Mesenchymal stem cell (in vitro differentiated cells and primary cell): ENCODE measurements around the gene CCN6.
A peak's percentile ranks its signal among the peaks of the same experiment; 100 is the strongest.

Experiments
- DNase-seq: peaks from one replicate; pipeline ENCODE4 v3.0.0-alpha.2; 2013
- H2AFZ ChIP-seq: one replicate; pipeline ENCODE4 v1.6.1; 2013; ENCODE audit warnings: low read depth, mild to moderate bottlenecking, control low read depth, inconsistent platforms, low read length, moderate library complexity
- H2AK5ac ChIP-seq: 2 replicates; pipeline ENCODE4 v1.6.1; 2013; ENCODE audit warnings: low read length, moderate library complexity, mild to moderate bottlenecking, inconsistent platforms; ENCODE audit not compliant: severe bottlenecking
- H2BK120ac ChIP-seq: one replicate; pipeline ENCODE4 v1.6.1; 2013; ENCODE audit warnings: low read depth, mild to moderate bottlenecking, inconsistent platforms, low read length, moderate library complexity
- H2BK12ac ChIP-seq, 2 experiments: one replicate each; pipeline ENCODE4 v1.6.1; 2013; ENCODE audit warnings: inconsistent platforms in 2 of 2, low read length in 2 of 2, mild to moderate bottlenecking in 2 of 2, moderate library complexity in 2 of 2, control low read depth in 1 of 2
- H2BK15ac ChIP-seq: one replicate; pipeline ENCODE4 v1.6.1; 2013; ENCODE audit warnings: mild to moderate bottlenecking, low read depth, inconsistent platforms; ENCODE audit not compliant: poor library complexity, severe bottlenecking
- H2BK5ac ChIP-seq: 2 replicates; pipeline ENCODE4 v1.6.1; 2013; ENCODE audit warnings: low read depth, mild to moderate bottlenecking, low read length, control low read depth, inconsistent platforms; ENCODE audit not compliant: poor library complexity, severe bottlenecking
- H3K14ac ChIP-seq, 2 experiments: one replicate each; pipeline ENCODE4 v1.6.1; 2013; ENCODE audit warnings: inconsistent platforms in 2 of 2, low read length in 2 of 2, control low read depth in 1 of 2, mild to moderate bottlenecking in 1 of 2, moderate library complexity in 1 of 2
- H3K18ac ChIP-seq, 2 experiments: one replicate each; pipeline ENCODE4 v1.6.1; 2013; ENCODE audit warnings: inconsistent platforms in 2 of 2, low read length in 2 of 2, control low read depth in 1 of 2, low read depth in 1 of 2, mild to moderate bottlenecking in 1 of 2
- H3K23ac ChIP-seq, 2 experiments: one replicate each; pipeline ENCODE4 v1.6.1; 2013; ENCODE audit warnings: inconsistent platforms in 2 of 2, low read length in 2 of 2, mild to moderate bottlenecking in 2 of 2, moderate library complexity in 2 of 2, control low read depth in 1 of 2
- H3K27ac ChIP-seq: 2 replicates; pipeline ENCODE4 v1.5.1; 2013; ENCODE audit warnings: mild to moderate bottlenecking, moderate library complexity, low read length, control low read depth, inconsistent platforms; ENCODE audit not compliant: poor library complexity, severe bottlenecking
- H3K27me3 ChIP-seq, 2 experiments: 2 replicates each; pipeline versions ENCODE4 v1.6.1 to v1.7.0; 2013; ENCODE audit warnings: low read length in 2 of 2, mild to moderate bottlenecking in 2 of 2, moderate library complexity in 2 of 2, control low read depth in 1 of 2, inconsistent platforms in 1 of 2; ENCODE audit not compliant: control insufficient read depth in 1 of 2, insufficient read depth in 1 of 2
- H3K36me3 ChIP-seq, 2 experiments: 2 replicates each; pipeline versions ENCODE4 v1.6.1 to v1.7.0; 2013; ENCODE audit warnings: low read length in 2 of 2, control low read depth in 1 of 2, inconsistent platforms in 1 of 2, low read depth in 1 of 2, mild to moderate bottlenecking in 1 of 2; ENCODE audit not compliant: insufficient read depth in 2 of 2, control insufficient read depth in 1 of 2
- H3K4ac ChIP-seq, 2 experiments: one replicate each; pipeline ENCODE4 v1.6.1; 2013; ENCODE audit warnings: inconsistent platforms in 2 of 2, low read length in 2 of 2, mild to moderate bottlenecking in 2 of 2, moderate library complexity in 2 of 2, control low read depth in 1 of 2, low read depth in 1 of 2
- H3K4me1 ChIP-seq: 2 replicates; pipeline ENCODE4 v1.6.1; 2013; ENCODE audit warnings: low read depth, low read length, control low read depth; ENCODE audit not compliant: control insufficient read depth, insufficient read depth
- H3K4me2 ChIP-seq: 2 replicates; pipeline ENCODE4 v1.6.1; 2013; ENCODE audit warnings: low read length, mild to moderate bottlenecking, inconsistent platforms; ENCODE audit not compliant: poor library complexity, severe bottlenecking
- H3K4me3 ChIP-seq, 2 experiments: 2 replicates each; pipeline versions ENCODE4 v1.5.1 to v1.7.0; 2013; ENCODE audit warnings: low read length in 2 of 2, mild to moderate bottlenecking in 2 of 2, control low read depth in 1 of 2, low read depth in 1 of 2; ENCODE audit not compliant: insufficient read depth in 1 of 2
- H3K79me1 ChIP-seq: replicated peaks from 2 replicates; pipeline ENCODE4 v1.6.1; 2013; ENCODE audit warnings: mild to moderate bottlenecking, control low read depth, low read length, inconsistent platforms; ENCODE audit not compliant: poor library complexity, severe bottlenecking
- H3K9ac ChIP-seq: 2 replicates; pipeline ENCODE4 v1.7.0; 2013; ENCODE audit warnings: mild to moderate bottlenecking, low read length, moderate library complexity
- H3K9me3 ChIP-seq: 2 replicates; pipeline ENCODE4 v1.7.0; 2013; ENCODE audit warnings: mild to moderate bottlenecking, low read length; ENCODE audit not compliant: control insufficient read depth
- H4K8ac ChIP-seq: one replicate; pipeline ENCODE4 v1.6.1; 2013; ENCODE audit warnings: inconsistent platforms, mild to moderate bottlenecking, low read length, moderate library complexity
- H4K91ac ChIP-seq: one replicate; pipeline ENCODE4 v1.6.1; 2013; ENCODE audit warnings: mild to moderate bottlenecking, low read length, inconsistent platforms
- WGBS: methylation state at CpG from one replicate; pipeline ENCODE4 v1.1.7; 2013; ENCODE audit warnings: mixed read lengths; 5-methylcytosine and 5-hydroxymethylcytosine counted together

CCN6 gene

GRCh38 chr6:112081569-112081968 is 27.7 kb downstream of the CCN6 start:
- 100% methylated on average over 1 of the region's 4 CpGs for WGBS

DNA sequence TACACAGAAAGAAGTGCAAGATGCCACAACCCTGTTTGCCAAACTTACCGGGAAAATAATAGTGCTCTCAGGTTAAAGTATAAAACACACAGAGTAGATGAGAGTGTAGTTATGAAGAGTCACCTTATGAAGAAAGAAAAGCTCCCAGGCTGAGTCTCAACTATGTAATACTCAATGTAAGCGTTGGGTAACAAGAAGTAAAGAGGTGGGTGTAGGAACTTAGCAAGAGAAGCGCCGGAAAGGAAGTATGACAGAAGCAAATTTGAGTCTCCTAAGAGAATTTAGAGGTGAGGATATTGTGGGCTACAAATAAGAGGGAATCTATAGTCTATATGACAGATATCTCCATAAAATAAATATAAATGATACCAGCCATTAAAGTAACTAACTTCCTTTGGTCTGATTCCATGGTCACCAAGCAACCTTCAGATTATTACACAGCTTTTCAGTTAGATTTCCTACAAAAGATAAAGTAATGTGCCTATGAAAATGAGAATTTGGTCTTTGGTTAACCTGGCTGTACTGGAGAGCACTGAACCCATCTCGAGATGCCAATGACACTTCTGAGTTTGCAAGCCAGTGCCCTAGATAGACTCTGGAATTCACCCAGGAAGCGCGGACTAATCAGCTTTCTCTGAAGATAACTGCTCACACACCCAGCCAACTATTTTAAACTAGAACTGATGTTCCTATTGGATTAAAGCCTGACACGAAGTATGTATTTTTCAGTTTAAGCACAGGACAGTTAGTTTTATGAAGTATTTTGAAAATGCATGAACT is 31.6 kb downstream of the CCN6 start:
- Histone ChIP-seq H3K4ac (no peak overlapping the region), H3K36me3 (peaks cover 0 to 39% of the 10 kb centered on the region in 2 experiments), H2AFZ (no peak overlapping the region), H3K79me1 (peaks cover 10% of the 10 kb centered on the region), H2AK5ac (no peak overlapping the region), H3K27me3 (no peaks in the 10 kb centered on the region), H2BK5ac (no peak overlapping the region), H3K23ac (no peak overlapping the region), H3K27ac (no peak overlapping the region), H3K14ac (no peak overlapping the region), H2BK120ac (no peak overlapping the region), H2BK12ac (no peak overlapping the region), H3K18ac (no peak overlapping the region), H3K9ac (peak overlapping the region; percentile 93), H3K4me2 (no peak overlapping the region), H2BK15ac (no peak overlapping the region), H4K91ac (no peak overlapping the region), H4K8ac (no peak overlapping the region), H3K4me3 (peak overlapping the region in 1 of 2 experiments; percentile 26), H3K4me1 (no peaks in the 10 kb centered on the region), H3K9me3 (no peaks in the 10 kb centered on the region)
- WGBS: 99% methylated on average over 5 of the region's 8 CpGs
- no peak for DNase-seq

More at GRCh38 chr6:112081569-112081968, 27.7 kb downstream of the CCN6 start:
- Histone ChIP-seq H3K18ac (no peak overlapping the region), H3K79me1 (no peaks in the 10 kb centered on the region), H3K27me3 (no peaks in the 10 kb centered on the region), H3K4me2 (no peak overlapping the region), H2BK5ac (no peak overlapping the region), H3K23ac (no peak overlapping the region), H3K27ac (no peak overlapping the region), H3K9me3 (no peaks in the 10 kb centered on the region), H2AK5ac (no peak overlapping the region), H3K14ac (no peak overlapping the region), H3K4ac (no peak overlapping the region), H3K4me1 (no peaks in the 10 kb centered on the region), H4K91ac (no peak overlapping the region), H3K36me3 (peaks cover 0 to 76% of the 10 kb centered on the region in 2 experiments), H2BK120ac (no peak overlapping the region), H2BK12ac (no peak overlapping the region), H2AFZ (no peak overlapping the region), H2BK15ac (no peak overlapping the region), H3K9ac (no peak overlapping the region), H3K4me3 (no peak overlapping the region), H4K8ac (no peak overlapping the region)
- DNase-seq: no peak

DNA sequence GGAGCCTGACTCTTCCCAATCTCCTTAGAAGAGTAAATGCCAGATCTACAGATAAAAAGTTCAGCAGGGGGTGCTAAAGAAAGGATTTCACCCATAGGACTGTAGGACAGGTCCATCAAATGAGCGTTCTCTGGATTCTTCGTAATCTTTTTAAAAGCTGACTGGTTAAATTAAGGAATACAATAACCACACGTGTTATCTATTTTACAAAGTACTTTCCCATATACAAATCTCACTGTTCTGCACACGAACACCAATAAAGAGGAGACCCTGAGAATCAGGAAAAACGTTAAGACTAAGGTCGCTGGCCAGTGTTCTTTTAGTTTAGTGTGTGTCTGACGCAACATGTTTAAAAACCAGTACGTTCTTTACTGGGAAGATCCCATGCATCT is 32.8 kb downstream of the CCN6 start:
- Histone ChIP-seq H2AFZ (peak overlapping the region; percentile 98), H3K9ac (peak overlapping the region; percentile 93), H2BK120ac (peak overlapping the region; percentile 34), H4K91ac (no peak overlapping the region), H3K4me3 (peak overlapping the region; percentile 85 to 92), H3K9me3 (no peaks in the 10 kb centered on the region), H2BK15ac (peak overlapping the region; percentile 83), H3K14ac (no peak overlapping the region), H4K8ac (peak overlapping the region; percentile 37), H3K27me3 (no peaks in the 10 kb centered on the region), H3K18ac (peak overlapping the region; percentile 41 to 86), H2BK12ac (no peak overlapping the region), H3K36me3 (peaks cover 0 to 33% of the 10 kb centered on the region in 2 experiments), H3K27ac (peak overlapping the region; percentile 50), H3K79me1 (peaks cover 10% of the 10 kb centered on the region), H3K4me1 (no peaks in the 10 kb centered on the region), H3K23ac (no peak overlapping the region), H2BK5ac (no peak overlapping the region), H3K4me2 (peak overlapping the region; percentile 72), H2AK5ac (no peak overlapping the region), H3K4ac (peak overlapping the region in 1 of 2 experiments; percentile 29)
- peak; percentile 78 for DNase-seq
- WGBS: under 1% methylated on average over 7 of the region's 8 CpGs

GRCh38 chr6:112087136-112087911 is 33.4 kb downstream of the CCN6 start, which contains the start of the genes FAM229B and TUBE1:
Gene FAM229B (plus strand): TSS chr6:112087591. CDS start chr6:112099284, 11,693 bp downstream.
Gene TUBE1 (minus strand): TSS chr6:112087482. CDS start chr6:112087434, 48 bp downstream.
- no peak within 1 kb of the TSS for H4K91ac ChIP-seq
- DNase-seq: peak; percentile 98
- peak within 1 kb of the TSS; percentile 41 to 86 for H3K18ac ChIP-seq
- H3K4me2 ChIP-seq: peak within 1 kb of the TSS; percentile 72
- no peak within 1 kb of the TSS for H2BK12ac ChIP-seq
- peaks cover 0 to 28% of the 10 kb centered on the region in 2 experiments for H3K36me3 ChIP-seq
- H2BK5ac ChIP-seq: no peak within 1 kb of the TSS
- no peaks in the 10 kb centered on the region for H3K9me3 ChIP-seq
- peak within 1 kb of the TSS; percentile 83 for H2BK15ac ChIP-seq
- peak within 1 kb of the TSS; percentile 93 for H3K9ac ChIP-seq
- 1% methylated on average over 60 of the region's 60 CpGs for WGBS
- peak within 1 kb of the TSS; percentile 34 for H2BK120ac ChIP-seq
- H3K14ac ChIP-seq: no peak within 1 kb of the TSS
- H3K4me1 ChIP-seq: no peaks in the 10 kb centered on the region
- H3K27me3 ChIP-seq: no peaks in the 10 kb centered on the region
- peak within 1 kb of the TSS; percentile 85 to 92 for H3K4me3 ChIP-seq
- peak within 1 kb of the TSS in 1 of 2 experiments; percentile 29 for H3K23ac ChIP-seq
- H4K8ac ChIP-seq: peak within 1 kb of the TSS; percentile 54
- H3K4ac ChIP-seq: peak within 1 kb of the TSS in 1 of 2 experiments; percentile 61
- peak within 1 kb of the TSS; percentile 57 for H3K27ac ChIP-seq
- peak within 1 kb of the TSS; percentile 98 for H2AFZ ChIP-seq
- H2AK5ac ChIP-seq: no peak within 1 kb of the TSS
- H3K79me1 ChIP-seq: peaks cover 10% of the 10 kb centered on the region
